GM21360 (cell line): ENCODE data around the gene PDGFA.

Source experiments
- ATAC-seq: cut with Tn5 transposase; IDR thresholded peaks from one replicate; pipeline ENCODE4 v1.9.1; 2021; ENCODE audit warnings: mild to moderate bottlenecking, moderate library complexity; ENCODE audit not compliant: unreplicated experiment

Gene PDGFA

GRCh38 chr7:537911-538634, 18.4 kb upstream of the PDGFA start:
- no peak for ATAC-seq

GRCh38 chr7:536231-536630, 16.6 kb upstream of the PDGFA start:
- no peak for ATAC-seq

GRCh38 chr7:534959-535358, 15.3 kb upstream of the PDGFA start:
- ATAC-seq = no peak

- no peak for ATAC-seq
These were observed 14.4 kb upstream of the PDGFA start for GRCh38 chr7:534075-534474.

- no peak for ATAC-seq
These were observed 13.6 kb upstream of the PDGFA start for GRCh38 chr7:533266-533665.

- no peak for ATAC-seq
These were observed 12.9 kb upstream of the PDGFA start for GRCh38 chr7:532379-533143.

GRCh38 chr7:531777-532176, 12.1 kb upstream of the PDGFA start:
- ATAC-seq = no peak

GRCh38 chr7:528451-528850, 8.8 kb upstream of the PDGFA start:
- ATAC-seq = no peak

- no peak for ATAC-seq
These were observed 8.1 kb upstream of the PDGFA start for GRCh38 chr7:527723-528122.

- no peak for ATAC-seq
These were observed 6.9 kb upstream of the PDGFA start for GRCh38 chr7:526460-527034.

- ATAC-seq = no peak
These were observed 6.1 kb upstream of the PDGFA start for GRCh38 chr7:525740-526139.

- no peak for ATAC-seq
These were observed 5.2 kb upstream of the PDGFA start for GRCh38 chr7:524800-525199.

GRCh38 chr7:523347-524336, 4.0 kb upstream of the PDGFA start:
- no peak for ATAC-seq

- no peak for ATAC-seq
These were observed 3.3 kb upstream of the PDGFA start for GRCh38 chr7:522951-523314.

- ATAC-seq = peak; percentile 32
These were observed 2.7 kb upstream of the PDGFA start for GRCh38 chr7:522071-522950.

GRCh38 chr7:521221-522070, 1.8 kb upstream of the PDGFA start:
- ATAC-seq = no peak

- no peak for ATAC-seq
These were observed 986 bp upstream of the PDGFA start for GRCh38 chr7:520503-521161.

- ATAC-seq = no peak
These were observed 789 bp downstream of the PDGFA start for GRCh38 chr7:518630-519483.
